Measurements from ENCODE around the gene RAB44.

RAB44 gene

GRCh38 chr6:36754582-36755434 is 57.2 kb downstream of the RAB44 start:
- DNase-seq = no peak

GRCh38 chr6:36755435-36756348 is 58.1 kb downstream of the RAB44 start:
- no peak for DNase-seq

GRCh38 chr6:36756786-36757185 is 59.2 kb downstream of the RAB44 start:
- DNase-seq = no peak

- no peak for DNase-seq
These were observed 59.6 kb downstream of the RAB44 start for GRCh38 chr6:36757206-36757605.

GRCh38 chr6:36757943-36758508 is 60.4 kb downstream of the RAB44 start:
- DNase-seq = no peak

GRCh38 chr6:36758516-36759147 is 61.0 kb downstream of the RAB44 start:
- DNase-seq = no peak

- peak; percentile 71 for DNase-seq
These were observed 61.6 kb downstream of the RAB44 start for GRCh38 chr6:36759148-36759759.

- DNase-seq = no peak
These were observed 63.2 kb downstream of the RAB44 start for GRCh38 chr6:36760685-36761435.

GRCh38 chr6:36762123-36762522 is 64.5 kb downstream of the RAB44 start:
- no peak for DNase-seq

GRCh38 chr6:36765190-36765589 is 67.6 kb downstream of the RAB44 start:
- no peak for DNase-seq

GRCh38 chr6:36765594-36766398 is 68.2 kb downstream of the RAB44 start:
- peak; percentile 67 for DNase-seq

- DNase-seq = no peak
These were observed 68.8 kb downstream of the RAB44 start for GRCh38 chr6:36766399-36766945.

GRCh38 chr6:36769183-36769675 is 71.6 kb downstream of the RAB44 start:
- DNase-seq = no peak

- no peak for DNase-seq
These were observed 72.3 kb downstream of the RAB44 start for GRCh38 chr6:36769676-36770499.

GRCh38 chr6:36771145-36771544 is 73.5 kb downstream of the RAB44 start:
- no peak for DNase-seq

- DNase-seq = no peak
These were observed 74.8 kb downstream of the RAB44 start for GRCh38 chr6:36772397-36772796.

GRCh38 chr6:36774331-36774730 is 76.7 kb downstream of the RAB44 start:
- no peak for DNase-seq

- no peak for DNase-seq
These were observed 78.5 kb downstream of the RAB44 start for GRCh38 chr6:36776167-36776566.

GRCh38 chr6:36777801-36778200 is 80.2 kb downstream of the RAB44 start:
- no peak for DNase-seq

Data from NCI-H748 treated with DMSO at 0.1 percent for 48 hours (cell line).